GM19328 (cell line): ENCODE results near the gene RIMS3.
"Not testable (repeated sequence)": the region's sequence is repeated elsewhere in the genome, so short reads cannot be mapped to it uniquely, and the experiment has no call there.

ENCODE experiments used
- ATAC-seq: cut with Tn5 transposase; IDR thresholded peaks from one replicate; pipeline ENCODE4 v1.9.1; 2021; ENCODE audit warnings: mild to moderate bottlenecking, moderate library complexity; ENCODE audit not compliant: unreplicated experiment

Gene RIMS3

GRCh38 chr1:40633523-40633922 is 32.0 kb downstream of the RIMS3 start:
- no peak for ATAC-seq

GRCh38 chr1:40630488-40631223 is 34.8 kb downstream of the RIMS3 start:
- ATAC-seq = no peak

- ATAC-seq = not testable (repeated sequence)
Measured at GRCh38 chr1:40629546-40629945, 35.9 kb downstream of the RIMS3 start.

- no peak for ATAC-seq
Measured at GRCh38 chr1:40628903-40629292, 36.6 kb downstream of the RIMS3 start.

GRCh38 chr1:40627987-40628902 is 37.2 kb downstream of the RIMS3 start:
- no peak for ATAC-seq

- no peak for ATAC-seq
Measured at GRCh38 chr1:40626383-40626770, 39.1 kb downstream of the RIMS3 start.

- ATAC-seq = no peak
Measured at GRCh38 chr1:40625476-40626382, 39.8 kb downstream of the RIMS3 start.

GRCh38 chr1:40625076-40625475 is 40.4 kb downstream of the RIMS3 start:
- ATAC-seq = no peak

- ATAC-seq = no peak
Measured at GRCh38 chr1:40622936-40623629, 42.4 kb downstream of the RIMS3 start.

GRCh38 chr1:40621821-40622450 is 43.5 kb downstream of the RIMS3 start:
- ATAC-seq = no peak

- ATAC-seq = no peak
Measured at GRCh38 chr1:40620586-40621210, 44.8 kb downstream of the RIMS3 start.

GRCh38 chr1:40620150-40620549 is 45.3 kb downstream of the RIMS3 start:
- ATAC-seq = no peak

- no peak for ATAC-seq
Measured at GRCh38 chr1:40618108-40618507, 47.4 kb downstream of the RIMS3 start.

GRCh38 chr1:40612345-40612831 is 53.1 kb downstream of the RIMS3 start:
- no peak for ATAC-seq

- no peak for ATAC-seq
Measured at GRCh38 chr1:40610156-40610555, 55.3 kb downstream of the RIMS3 start.

GRCh38 chr1:40607921-40608320 is 57.6 kb downstream of the RIMS3 start:
- ATAC-seq = no peak

- no peak for ATAC-seq
Measured at GRCh38 chr1:40606978-40607377, 58.5 kb downstream of the RIMS3 start.

- ATAC-seq = no peak
Measured at GRCh38 chr1:40606194-40606593, 59.3 kb downstream of the RIMS3 start.

GRCh38 chr1:40599926-40600325 is 65.6 kb downstream of the RIMS3 start:
- ATAC-seq = no peak
